Measurements from ENCODE around the gene PDE7B.

DNA sequence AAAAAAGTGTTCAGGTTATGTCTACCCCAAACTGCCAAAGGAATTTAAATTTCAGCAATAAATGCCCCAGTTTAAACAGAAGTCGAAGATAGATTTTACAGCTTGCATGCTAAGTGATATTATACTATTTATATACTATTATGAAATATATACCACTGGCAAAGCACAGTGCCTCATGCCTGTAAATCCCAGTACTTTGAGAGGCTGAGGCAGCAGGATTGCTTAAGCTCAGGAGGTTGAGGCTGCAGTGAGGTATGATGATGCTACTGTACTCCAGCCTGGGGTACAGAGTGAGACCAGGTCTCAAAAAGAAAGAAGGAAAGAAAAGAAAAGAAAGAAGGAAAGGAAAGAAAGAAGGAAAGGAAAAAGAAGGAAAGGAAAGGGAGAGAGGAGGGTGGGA, 296.6 kb downstream of the PDE7B start:
- TF ChIP-seq, protein P1, sequence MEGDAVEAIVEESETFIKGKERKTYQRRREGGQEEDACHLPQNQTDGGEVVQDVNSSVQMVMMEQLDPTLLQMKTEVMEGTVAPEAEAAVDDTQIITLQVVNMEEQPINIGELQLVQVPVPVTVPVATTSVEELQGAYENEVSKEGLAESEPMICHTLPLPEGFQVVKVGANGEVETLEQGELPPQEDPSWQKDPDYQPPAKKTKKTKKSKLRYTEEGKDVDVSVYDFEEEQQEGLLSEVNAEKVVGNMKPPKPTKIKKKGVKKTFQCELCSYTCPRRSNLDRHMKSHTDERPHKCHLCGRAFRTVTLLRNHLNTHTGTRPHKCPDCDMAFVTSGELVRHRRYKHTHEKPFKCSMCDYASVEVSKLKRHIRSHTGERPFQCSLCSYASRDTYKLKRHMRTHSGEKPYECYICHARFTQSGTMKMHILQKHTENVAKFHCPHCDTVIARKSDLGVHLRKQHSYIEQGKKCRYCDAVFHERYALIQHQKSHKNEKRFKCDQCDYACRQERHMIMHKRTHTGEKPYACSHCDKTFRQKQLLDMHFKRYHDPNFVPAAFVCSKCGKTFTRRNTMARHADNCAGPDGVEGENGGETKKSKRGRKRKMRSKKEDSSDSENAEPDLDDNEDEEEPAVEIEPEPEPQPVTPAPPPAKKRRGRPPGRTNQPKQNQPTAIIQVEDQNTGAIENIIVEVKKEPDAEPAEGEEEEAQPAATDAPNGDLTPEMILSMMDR (conservative IDR thresholded peaks at IDR 0.05; ENCODE audit: low read depth, low read length) = no peak
- no peak for TF ChIP-seq EZH2 (IDR thresholded peaks at IDR 0.05; ENCODE audit: low read length, unreplicated experiment)
- TF ChIP-seq EZH2phosphoT487 (IDR thresholded peaks at IDR 0.05; ENCODE audit: borderline replicate concordance, low read length) = no peak
